Mesodermal cell (in vitro differentiated cells): Measurements from ENCODE around the gene GTF3C5.
"Not testable (repeated sequence)": the region's sequence is repeated elsewhere in the genome, so short reads cannot be mapped to it uniquely, and the experiment has no call there.

Experiments
- H3K27ac ChIP-seq: 2 replicates; pipeline ENCODE4 v1.7.0; 2013; ENCODE audit warnings: mild to moderate bottlenecking, low read depth, low read length, moderate library complexity; ENCODE audit not compliant: severe bottlenecking
- H3K36me3 ChIP-seq: 2 replicates; pipeline ENCODE4 v1.7.1; 2013; ENCODE audit warnings: mild to moderate bottlenecking, low read length, moderate library complexity; ENCODE audit not compliant: control insufficient read depth, insufficient read depth
- H3K4me1 ChIP-seq: one replicate; pipeline ENCODE4 v1.7.1; 2013; ENCODE audit warnings: mild to moderate bottlenecking, low read length; ENCODE audit not compliant: insufficient read depth, control insufficient read depth, poor library complexity, severe bottlenecking
- H3K4me3 ChIP-seq: 2 replicates; pipeline ENCODE4 v1.7.0; 2013; ENCODE audit warnings: low read length, control low read depth, mild to moderate bottlenecking; ENCODE audit not compliant: insufficient read depth, poor library complexity, severe bottlenecking; ENCODE audit errors: extremely low read depth
- H3K9me3 ChIP-seq: 2 replicates; pipeline ENCODE4 v1.7.1; 2013; ENCODE audit warnings: mild to moderate bottlenecking, low read length, moderate library complexity; ENCODE audit not compliant: control insufficient read depth
- WGBS, 2 experiments: methylation state at CpG; one replicate each; pipeline ENCODE4 v1.1.5; 2013; ENCODE audit warnings: missing lambda C conversion rate in 2 of 2; ENCODE audit not compliant: insufficient coverage in 2 of 2; 5-methylcytosine and 5-hydroxymethylcytosine counted together

The GTF3C5 gene

GRCh38 chr9:133070985-133071384 lies 40.2 kb downstream of the GTF3C5 start:
- not testable (repeated sequence) for H3K4me1 ChIP-seq, H3K27ac ChIP-seq, H3K9me3 ChIP-seq, H3K4me3 ChIP-seq, H3K36me3 ChIP-seq
- 100% methylated on average over 2 of the region's 31 CpGs; no CpG with 5 or more reads in 1 of the 2 experiments for WGBS, 2 experiments

- Histone ChIP-seq H3K27ac (no peak overlapping the region), H3K9me3 (no peaks in the 10 kb centered on the region), H3K36me3 (no peaks in the 10 kb centered on the region), H3K4me1 (peaks cover 12% of the 10 kb centered on the region), H3K4me3 (no peak overlapping the region)
- WGBS, 2 experiments: 97 to 98% methylated on average over 22 of the region's 33 CpGs
Measured at GRCh38 chr9:133071484-133072150, 40.8 kb downstream of the GTF3C5 start.

- H3K9me3 ChIP-seq, H3K36me3 ChIP-seq: not testable (repeated sequence)
- 100% methylated on average over 1 to 2 of the region's 5 CpGs for WGBS, 2 experiments
Measured at GRCh38 chr9:133072210-133072609, 41.4 kb downstream of the GTF3C5 start.

GRCh38 chr9:133073086-133074014 lies 42.6 kb downstream of the GTF3C5 start:
- Histone ChIP-seq H3K4me3 (no peak overlapping the region), H3K27ac (no peak overlapping the region), H3K9me3 (no peaks in the 10 kb centered on the region), H3K36me3 (no peaks in the 10 kb centered on the region), H3K4me1 (peaks cover 24% of the 10 kb centered on the region)
- whole genome bisulfite sequencing, 2 experiments: 90 to 99% methylated on average over 10 to 11 of the region's 12 CpGs

More at GRCh38 chr9:133072210-133072609, 41.4 kb downstream of the GTF3C5 start:
- H3K4me3 ChIP-seq, H3K27ac ChIP-seq: not testable (repeated sequence)
- peaks cover 18% of the 10 kb centered on the region for H3K4me1 ChIP-seq

- Histone ChIP-seq H3K9me3 (no peaks in the 10 kb centered on the region), H3K27ac (no peak overlapping the region), H3K4me3 (no peak overlapping the region), H3K36me3 (no peaks in the 10 kb centered on the region), H3K4me1 (peaks cover 24% of the 10 kb centered on the region)
- 89 to 98% methylated on average over 7 of the region's 8 CpGs for WGBS, 2 experiments
Measured at GRCh38 chr9:133074111-133074651, 43.4 kb downstream of the GTF3C5 start.

- no CpG with 5 or more reads among the region's 4 CpGs for WGBS, 2 experiments
- Histone ChIP-seq H3K9me3 (no peaks in the 10 kb centered on the region), H3K36me3 (no peaks in the 10 kb centered on the region), H3K4me1 (peaks cover 35% of the 10 kb centered on the region), H3K4me3 (no peak overlapping the region), H3K27ac (peak overlapping the region; percentile 85)
Measured at GRCh38 chr9:133075925-133076630, 45.3 kb downstream of the GTF3C5 start.

- H3K4me3 ChIP-seq: no peak overlapping the region
- H3K9me3 ChIP-seq: no peaks in the 10 kb centered on the region
- peaks cover 37% of the 10 kb centered on the region for H3K4me1 ChIP-seq
- WGBS, 2 experiments: 100% methylated on average over 1 of the region's 4 CpGs
- H3K36me3 ChIP-seq: no peaks in the 10 kb centered on the region
- peak overlapping the region; percentile 85 for H3K27ac ChIP-seq
Measured at GRCh38 chr9:133076691-133077090, 45.9 kb downstream of the GTF3C5 start.

- H3K4me3 ChIP-seq: no peak overlapping the region
- 93% methylated on average over 13 of the region's 14 CpGs for WGBS, 2 experiments
- no peaks in the 10 kb centered on the region for H3K9me3 ChIP-seq
- H3K36me3 ChIP-seq: no peaks in the 10 kb centered on the region
- H3K4me1 ChIP-seq: peaks cover 37% of the 10 kb centered on the region
- H3K27ac ChIP-seq: no peak overlapping the region
Measured at GRCh38 chr9:133078486-133078885, 47.7 kb downstream of the GTF3C5 start.

GRCh38 chr9:133080161-133080560 lies 49.4 kb downstream of the GTF3C5 start:
- H3K4me1 ChIP-seq: peaks cover 35% of the 10 kb centered on the region
- WGBS, 2 experiments: 68 to 93% methylated on average over 2 to 5 of the region's 7 CpGs
- H3K9me3 ChIP-seq: no peaks in the 10 kb centered on the region
- no peak overlapping the region for H3K27ac ChIP-seq
- H3K36me3 ChIP-seq: no peaks in the 10 kb centered on the region
- H3K4me3 ChIP-seq: no peak overlapping the region
